VCaP (cell line): ENCODE measurements around the gene GDPD3.
A peak's percentile ranks its signal among the peaks of the same experiment; 100 is the strongest.

ENCODE experiments used
- H3K27ac ChIP-seq: fragments of 450-650 bp; 2 replicates; pipeline ENCODE4 v1.5.1; 2017
- CTCF ChIP-seq: fragments of 450-650 bp; conservative IDR thresholded peaks from 2 replicates; pipeline ENCODE4 v1.5.1; 2017; ENCODE audit warnings: mild to moderate bottlenecking, moderate library complexity

Gene GDPD3

GRCh38 chr16:30094541-30095165 lies 18.7 kb downstream of the GDPD3 start:
- TF ChIP-seq CTCF = no peak
- peak overlapping the region; percentile 73; the same call in 1 of the 2 replicates for H3K27ac ChIP-seq

GRCh38 chr16:30092373-30093010 lies 20.8 kb downstream of the GDPD3 start:
- H3K27ac ChIP-seq = peak overlapping the region; percentile 54; the same call in 1 of the 2 replicates

GRCh38 chr16:30091474-30092372 lies 21.6 kb downstream of the GDPD3 start, which contains the start of gene TBX6:
Gene TBX6 (minus strand): TSS chr16:30091924. CDS start chr16:30091193, 731 bp downstream.
- H3K27ac ChIP-seq = peak within 1 kb of the TSS; percentile 54; the same call in 1 of the 2 replicates
- peak; percentile 77 for TF ChIP-seq CTCF

More at GRCh38 chr16:30092373-30093010, 20.8 kb downstream of the GDPD3 start:
- TF ChIP-seq CTCF = no peak

GRCh38 chr16:30090610-30091331 lies 22.6 kb downstream of the GDPD3 start:
- peak overlapping the region; percentile 54 for H3K27ac ChIP-seq
- no peak for TF ChIP-seq CTCF

- H3K27ac ChIP-seq = no peak overlapping the region; the same call in 1 of the 2 replicates
- TF ChIP-seq CTCF = no peak
Observed at GRCh38 chr16:30088832-30089624, 24.3 kb downstream of the GDPD3 start.

GRCh38 chr16:30088237-30088831 lies 25.0 kb downstream of the GDPD3 start:
- TF ChIP-seq CTCF = no peak
- H3K27ac ChIP-seq = no peak overlapping the region
